ENCODE results near the gene CANT1.
"Not testable (repeated sequence)": the region's sequence is repeated elsewhere in the genome, so short reads cannot be mapped to it uniquely, and the experiment has no call there.

The CANT1 gene

GRCh38 chr17:79033046-79033616 is 23.6 kb upstream of the CANT1 start:
- no peak overlapping the region for H3K4me3 ChIP-seq (ENCODE audit: low read length)
- DNase-seq (ENCODE audit: low read depth) = no peak
- no peak for TF ChIP-seq CTCF (conservative IDR thresholded peaks at IDR 0.05; ENCODE audit: low read depth, low read length)

GRCh38 chr17:79031996-79032875 is 22.7 kb upstream of the CANT1 start:
- H3K4me3 ChIP-seq (ENCODE audit: low read length) = no peak overlapping the region
- no peak for TF ChIP-seq CTCF (conservative IDR thresholded peaks at IDR 0.05; ENCODE audit: low read depth, low read length)
- DNase-seq (ENCODE audit: low read depth) = no peak

GRCh38 chr17:79030636-79031035 is 21.1 kb upstream of the CANT1 start:
- DNase-seq (ENCODE audit: low read depth); H3K4me3 ChIP-seq (ENCODE audit: low read length): not testable (repeated sequence)

- H3K4me3 ChIP-seq (ENCODE audit: low read length) = no peak overlapping the region
- TF ChIP-seq CTCF (conservative IDR thresholded peaks at IDR 0.05; ENCODE audit: low read depth, low read length) = no peak
- DNase-seq (ENCODE audit: low read depth) = no peak
Observed at GRCh38 chr17:79029327-79030009, 19.9 kb upstream of the CANT1 start.

GRCh38 chr17:79028496-79029326 is 19.1 kb upstream of the CANT1 start:
- H3K4me3 ChIP-seq (ENCODE audit: low read length) = no peak overlapping the region
- DNase-seq (ENCODE audit: low read depth) = no peak
- peak; percentile 55 for TF ChIP-seq CTCF (conservative IDR thresholded peaks at IDR 0.05; ENCODE audit: low read depth, low read length)

- no peak overlapping the region for H3K4me3 ChIP-seq (ENCODE audit: low read length)
- TF ChIP-seq CTCF (conservative IDR thresholded peaks at IDR 0.05; ENCODE audit: low read depth, low read length) = no peak
- no peak for DNase-seq (ENCODE audit: low read depth)
Observed at GRCh38 chr17:79027925-79028491, 18.4 kb upstream of the CANT1 start.

Measured in retinal pigment epithelial cell (primary cell).